Measurements from ENCODE around the gene TRIM31. TPM values are rescaled to one million over a fixed set of nuclear protein-coding genes. Genes with fewer than 3 reads are reported as not detected.

The TRIM31 gene
- total and polyA plus RNA-seq, 2 of the 4 experiments (the other 2 are of a cell fraction): not detected

DNA sequence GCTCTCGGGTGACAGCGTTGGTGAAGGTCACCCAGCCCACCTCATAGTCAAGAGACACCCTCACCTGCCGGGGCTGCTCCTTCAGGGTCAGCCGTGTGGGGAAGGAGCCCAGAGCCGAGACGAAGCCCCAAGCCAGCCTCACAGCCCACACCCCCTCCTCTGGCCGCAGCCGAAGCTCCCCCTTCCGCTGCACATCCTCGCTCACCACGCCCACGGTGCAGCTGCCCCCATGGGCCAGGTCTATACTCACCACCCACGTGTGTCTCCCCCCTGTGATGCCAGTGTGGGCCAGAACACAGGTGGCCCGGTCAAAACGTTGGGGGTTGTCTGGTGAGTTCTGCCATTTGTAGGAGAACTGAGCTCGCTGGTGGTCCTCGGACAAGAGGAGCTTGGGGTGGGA is 41.2 kb upstream of the TRIM31 start:
- Histone ChIP-seq H3K14ac (replicated peaks; ENCODE audit: low read depth, low read length) (no peak overlapping the region), H3K23ac (ENCODE audit: low read depth, low read length) (no peak overlapping the region), H3K79me1 (ENCODE audit: low read depth in 1 of 2, low read length in 2 of 2) (no peaks in the 10 kb centered on the region), H3K4ac (ENCODE audit: low read depth, low read length) (no peak overlapping the region), H3K18ac (ENCODE audit: low read depth, low read length) (no peak overlapping the region), H3K56ac (ENCODE audit: extremely low read depth, insufficient read depth, low read length) (no peak overlapping the region), H3K27me3 (ENCODE audit: control insufficient read depth, insufficient read depth, low read length) (peaks cover 27% of the 10 kb centered on the region), H2BK20ac (ENCODE audit: low read depth, low read length) (no peak overlapping the region), H3K9me3 (ENCODE audit: control insufficient read depth, insufficient read depth, low read length) (no peaks in the 10 kb centered on the region), H4K8ac (ENCODE audit: low read depth in 2 of 2, low read length in 2 of 2) (no peak overlapping the region), H2BK120ac (ENCODE audit: low read depth, low read length) (no peak overlapping the region), H3K9ac (ENCODE audit: low read depth, low read length) (no peak overlapping the region), H2AFZ (replicated peaks; ENCODE audit: low read length, poor library complexity) (no peak overlapping the region), H3K9me1 (ENCODE audit: insufficient read depth, low read length) (no peaks in the 10 kb centered on the region), H3K27ac (ENCODE audit: insufficient read depth, low read length) (no peak overlapping the region), H3K4me3 (ENCODE audit: insufficient read depth, low read depth, low read length) (no peak overlapping the region), H2BK5ac (ENCODE audit: low read depth, low read length, poor library complexity, severe bottlenecking) (no peak overlapping the region), H2AK5ac (ENCODE audit: low read depth, low read length) (no peak overlapping the region), H2BK15ac (ENCODE audit: low read depth, low read length) (no peak overlapping the region), H4K20me1 (ENCODE audit: insufficient read depth, low read length) (no peaks in the 10 kb centered on the region), H3K4me1 (ENCODE audit: control insufficient read depth, insufficient read depth, low read length) (no peaks in the 10 kb centered on the region), H4K5ac (ENCODE audit: low read depth, low read length) (no peak overlapping the region), H2AK9ac (replicated peaks; ENCODE audit: low read depth, low read length, poor library complexity) (no peak overlapping the region), H3K36me3 (ENCODE audit: control insufficient read depth, insufficient read depth, low read length) (no peaks in the 10 kb centered on the region), H3K4me2 (ENCODE audit: low read depth, low read length) (no peak overlapping the region), H4K91ac (ENCODE audit: insufficient read depth, low read depth, low read length) (no peak overlapping the region)
- POLR2A ChIA-PET (ENCODE audit: unreplicated experiment): no interaction called here
- intact Hi-C loops (cut with micrococcal nuclease) (no loop called here), in situ Hi-C loops (cut with MboI; ENCODE audit: low sequenced_read_pairs) (no loop called here), dilution Hi-C loops (cut with HindIII; ENCODE audit: low sequenced_read_pairs, unreplicated experiment) (no loop called here)
- TF ChIP-seq MXI1 (IDR thresholded peaks at IDR 0.05; ENCODE audit: borderline replicate concordance, low read depth, low read length) (no peak), SMC3 (IDR thresholded peaks at IDR 0.05; ENCODE audit: low read depth, low read length) (no peak), POLR2A (IDR thresholded peaks at IDR 0.05; ENCODE audit: low read depth, low read length) (no peak), RCOR1 (IDR thresholded peaks at IDR 0.05; ENCODE audit: insufficient replicate concordance, low read length) (no peak), BHLHE40 (IDR thresholded peaks at IDR 0.05; ENCODE audit: low read depth, low read length) (no peak), FOS (IDR thresholded peaks at IDR 0.05; ENCODE audit: low read depth, low read length) (no peak), NFE2L2 (IDR thresholded peaks at IDR 0.05; ENCODE audit: low read depth, low read length) (no peak), CHD1 (IDR thresholded peaks at IDR 0.05; ENCODE audit: low read depth, low read length) (no peak), CEBPB (IDR thresholded peaks at IDR 0.05; ENCODE audit: low read depth, low read length) (no peak), MAFK (IDR thresholded peaks at IDR 0.05; ENCODE audit: low read depth, low read length) (no peak), RAD21 (IDR thresholded peaks at IDR 0.05; ENCODE audit: low read length) (no peak), MAZ (IDR thresholded peaks at IDR 0.05; ENCODE audit: borderline replicate concordance, low read depth, low read length) (no peak), RFX5 (IDR thresholded peaks at IDR 0.05; ENCODE audit: low read depth, low read length) (no peak)
- TF ChIP-seq, protein P1, sequence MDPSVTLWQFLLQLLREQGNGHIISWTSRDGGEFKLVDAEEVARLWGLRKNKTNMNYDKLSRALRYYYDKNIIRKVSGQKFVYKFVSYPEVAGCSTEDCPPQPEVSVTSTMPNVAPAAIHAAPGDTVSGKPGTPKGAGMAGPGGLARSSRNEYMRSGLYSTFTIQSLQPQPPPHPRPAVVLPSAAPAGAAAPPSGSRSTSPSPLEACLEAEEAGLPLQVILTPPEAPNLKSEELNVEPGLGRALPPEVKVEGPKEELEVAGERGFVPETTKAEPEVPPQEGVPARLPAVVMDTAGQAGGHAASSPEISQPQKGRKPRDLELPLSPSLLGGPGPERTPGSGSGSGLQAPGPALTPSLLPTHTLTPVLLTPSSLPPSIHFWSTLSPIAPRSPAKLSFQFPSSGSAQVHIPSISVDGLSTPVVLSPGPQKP (IDR thresholded peaks at IDR 0.05; ENCODE audit: borderline replicate concordance, low read depth, low read length): no peak
- TF ChIP-seq, protein P2, sequence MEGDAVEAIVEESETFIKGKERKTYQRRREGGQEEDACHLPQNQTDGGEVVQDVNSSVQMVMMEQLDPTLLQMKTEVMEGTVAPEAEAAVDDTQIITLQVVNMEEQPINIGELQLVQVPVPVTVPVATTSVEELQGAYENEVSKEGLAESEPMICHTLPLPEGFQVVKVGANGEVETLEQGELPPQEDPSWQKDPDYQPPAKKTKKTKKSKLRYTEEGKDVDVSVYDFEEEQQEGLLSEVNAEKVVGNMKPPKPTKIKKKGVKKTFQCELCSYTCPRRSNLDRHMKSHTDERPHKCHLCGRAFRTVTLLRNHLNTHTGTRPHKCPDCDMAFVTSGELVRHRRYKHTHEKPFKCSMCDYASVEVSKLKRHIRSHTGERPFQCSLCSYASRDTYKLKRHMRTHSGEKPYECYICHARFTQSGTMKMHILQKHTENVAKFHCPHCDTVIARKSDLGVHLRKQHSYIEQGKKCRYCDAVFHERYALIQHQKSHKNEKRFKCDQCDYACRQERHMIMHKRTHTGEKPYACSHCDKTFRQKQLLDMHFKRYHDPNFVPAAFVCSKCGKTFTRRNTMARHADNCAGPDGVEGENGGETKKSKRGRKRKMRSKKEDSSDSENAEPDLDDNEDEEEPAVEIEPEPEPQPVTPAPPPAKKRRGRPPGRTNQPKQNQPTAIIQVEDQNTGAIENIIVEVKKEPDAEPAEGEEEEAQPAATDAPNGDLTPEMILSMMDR (conservative IDR thresholded peaks at IDR 0.05; ENCODE audit: low read depth, low read length): no peak
- TF ChIP-seq, protein P3, sequence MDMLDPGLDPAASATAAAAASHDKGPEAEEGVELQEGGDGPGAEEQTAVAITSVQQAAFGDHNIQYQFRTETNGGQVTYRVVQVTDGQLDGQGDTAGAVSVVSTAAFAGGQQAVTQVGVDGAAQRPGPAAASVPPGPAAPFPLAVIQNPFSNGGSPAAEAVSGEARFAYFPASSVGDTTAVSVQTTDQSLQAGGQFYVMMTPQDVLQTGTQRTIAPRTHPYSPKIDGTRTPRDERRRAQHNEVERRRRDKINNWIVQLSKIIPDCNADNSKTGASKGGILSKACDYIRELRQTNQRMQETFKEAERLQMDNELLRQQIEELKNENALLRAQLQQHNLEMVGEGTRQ (IDR thresholded peaks at IDR 0.05; ENCODE audit: low read depth, low read length): no peak
- DNase-seq (no peak), ATAC-seq (ENCODE audit: low read depth) (no peak)
- WGBS, 2 experiments (ENCODE audit: extremely low coverage in 2 of 2, insufficient read length in 1 of 2): 80% methylated on average over 1 of the region's 17 CpGs; no CpG with 5 or more reads in 1 of the 2 experiments
- no TSS peak for BruUV-seq (replicated peaks)
- CTCF ChIA-PET: no interaction called here
